Activated naive CD8-positive, alpha-beta T cell (primary cell): ENCODE results near the gene DEPDC5.
"Not testable (repeated sequence)": the region's sequence is repeated elsewhere in the genome, so short reads cannot be mapped to it uniquely, and the experiment has no call there.

Experiments used
- H3K27ac Mint-ChIP-seq: one replicate; pipeline ENCODE4 v1.8.0; 2021; ENCODE audit warnings: mixed read lengths
- H3K27me3 Mint-ChIP-seq: one replicate; pipeline ENCODE4 v1.8.0; 2021; ENCODE audit warnings: mixed read lengths
- H3K36me3 Mint-ChIP-seq: one replicate; pipeline ENCODE4 v1.8.0; 2021; ENCODE audit warnings: mixed read lengths
- H3K4me1 Mint-ChIP-seq: one replicate; pipeline ENCODE4 v1.8.0; 2021; ENCODE audit warnings: low read depth, mixed read lengths
- H3K4me3 Mint-ChIP-seq: one replicate; pipeline ENCODE4 v1.8.0; 2021; ENCODE audit warnings: mild to moderate bottlenecking, mixed read lengths
- H3K9me3 Mint-ChIP-seq: one replicate; pipeline ENCODE4 v1.8.0; 2021; ENCODE audit warnings: low read depth, mixed read lengths

Gene DEPDC5

DNA sequence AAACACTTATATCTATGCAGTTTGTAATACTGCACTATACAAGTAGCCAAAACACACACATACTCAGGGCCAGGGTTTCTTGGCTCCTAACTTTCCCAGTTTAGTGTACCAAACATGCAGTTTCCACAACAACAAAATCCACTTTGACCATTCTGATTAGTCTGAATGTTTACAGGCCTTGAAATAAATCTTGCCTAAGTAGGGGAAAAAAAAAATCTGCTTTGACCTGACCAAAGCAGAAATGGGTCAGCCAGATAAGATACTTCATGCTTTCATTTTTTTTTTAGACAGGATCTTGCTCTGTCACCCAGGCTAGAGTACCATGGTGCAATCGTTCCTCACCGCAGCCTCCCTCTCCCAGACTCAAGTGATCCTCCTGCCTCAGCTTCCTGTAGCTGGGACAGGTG, 14.0 kb upstream of the DEPDC5 start:
- Mint-ChIP-seq H3K27me3 (no peaks in the 10 kb centered on the region), H3K4me3 (no peak overlapping the region), H3K9me3 (no peaks in the 10 kb centered on the region), H3K27ac (no peak overlapping the region), H3K36me3 (peaks cover 4% of the 10 kb centered on the region), H3K4me1 (peaks cover 45% of the 10 kb centered on the region)

DNA sequence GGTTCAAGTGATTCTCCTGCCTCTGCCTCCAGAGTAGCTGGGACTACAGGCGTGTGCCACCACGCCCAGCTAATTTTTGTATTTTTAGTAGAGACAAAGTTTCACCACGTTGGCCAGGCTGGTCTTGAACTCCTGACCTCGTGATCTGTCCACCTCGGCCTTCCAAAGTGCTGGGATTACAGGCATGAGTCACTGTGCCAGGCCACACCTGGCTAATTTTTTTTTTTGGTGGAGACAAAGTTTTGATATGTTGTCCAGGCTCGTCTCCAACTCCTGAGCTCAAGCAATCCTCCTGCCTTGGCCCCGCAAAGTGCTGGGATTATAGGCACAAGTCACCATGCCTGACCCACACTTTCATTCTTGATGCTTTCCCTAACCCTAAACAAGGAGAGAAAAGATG, 13.5 kb upstream of the DEPDC5 start:
- H3K36me3 Mint-ChIP-seq, H3K9me3 Mint-ChIP-seq, H3K27ac Mint-ChIP-seq, H3K4me3 Mint-ChIP-seq, H3K27me3 Mint-ChIP-seq: not testable (repeated sequence)
- H3K4me1 Mint-ChIP-seq, result peaks cover 45% of the 10 kb centered on the region

DNA sequence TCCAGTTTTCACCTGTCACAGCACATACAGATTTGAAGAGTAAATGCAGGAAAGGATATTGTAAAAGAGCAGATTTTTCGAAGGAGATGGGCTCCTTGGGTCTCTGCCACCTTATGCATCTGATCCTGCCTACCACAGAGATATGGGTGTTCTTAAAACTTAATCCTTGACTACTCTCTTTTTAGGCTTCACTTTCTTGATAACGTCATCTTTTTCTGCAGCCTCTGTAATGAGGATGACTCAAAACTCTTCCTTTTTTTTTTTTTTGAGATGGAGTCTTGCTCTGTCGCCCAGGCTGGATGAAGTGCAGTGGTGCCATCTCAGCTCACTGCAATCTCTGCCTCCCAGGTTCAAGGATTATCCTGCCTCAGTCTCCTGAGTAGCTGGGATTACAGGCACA, 11.7 kb upstream of the DEPDC5 start:
- Mint-ChIP-seq H3K9me3 (no peaks in the 10 kb centered on the region), H3K4me3 (no peak overlapping the region), H3K27me3 (no peaks in the 10 kb centered on the region), H3K4me1 (peaks cover 46% of the 10 kb centered on the region), H3K36me3 (peaks cover 4% of the 10 kb centered on the region), H3K27ac (peak overlapping the region; percentile 28)

DNA sequence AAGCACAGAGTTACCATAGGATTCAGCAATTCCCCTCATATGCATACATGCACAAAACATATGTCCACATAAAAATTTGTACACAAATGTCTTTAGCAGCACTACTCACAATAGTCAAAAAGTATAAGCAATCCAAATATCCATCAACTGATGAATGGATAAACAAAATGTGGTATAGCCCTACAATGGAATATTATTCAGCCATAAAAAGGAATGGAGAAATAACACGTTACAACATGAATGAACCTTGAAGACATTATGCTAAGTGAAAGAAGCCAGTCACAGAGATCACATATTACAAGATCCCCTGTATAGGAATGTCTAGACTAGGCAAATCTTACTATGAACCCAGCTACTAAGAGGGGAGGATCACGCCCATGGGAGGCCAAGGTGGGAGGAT, 11.1 kb upstream of the DEPDC5 start:
- no peak overlapping the region for H3K27ac Mint-ChIP-seq

DNA sequence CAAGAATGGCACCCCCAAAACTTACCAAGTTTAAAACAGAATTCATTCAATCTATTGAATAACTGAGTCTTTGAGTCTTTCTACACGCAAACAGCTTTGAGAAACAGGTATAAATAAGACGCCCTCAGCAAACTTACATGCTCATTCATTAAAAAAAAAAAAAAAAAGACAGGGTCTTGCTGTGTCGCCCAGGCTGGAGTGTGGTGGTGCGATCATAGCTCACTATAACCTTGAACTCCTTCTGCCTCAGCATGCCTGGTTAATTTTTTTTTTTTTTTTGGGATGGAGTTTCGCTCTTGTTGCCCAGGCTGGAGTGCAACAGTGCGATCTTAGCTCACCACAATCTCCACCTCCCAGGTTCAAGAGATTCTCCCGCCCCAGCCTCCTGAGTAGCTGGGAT, 9.9 kb upstream of the DEPDC5 start:
- H3K4me3 Mint-ChIP-seq, result no peak overlapping the region
- H3K9me3 Mint-ChIP-seq, result no peaks in the 10 kb centered on the region
- no peak overlapping the region for H3K27ac Mint-ChIP-seq
- no peaks in the 10 kb centered on the region for H3K27me3 Mint-ChIP-seq
- peaks cover 4% of the 10 kb centered on the region for H3K36me3 Mint-ChIP-seq
- peaks cover 47% of the 10 kb centered on the region for H3K4me1 Mint-ChIP-seq

More for the DNA sequence above, 11.1 kb upstream of the DEPDC5 start:
- H3K36me3 Mint-ChIP-seq, result peaks cover 4% of the 10 kb centered on the region
- H3K27me3 Mint-ChIP-seq, result no peaks in the 10 kb centered on the region
- peaks cover 46% of the 10 kb centered on the region for H3K4me1 Mint-ChIP-seq
- H3K4me3 Mint-ChIP-seq, result no peak overlapping the region
- no peaks in the 10 kb centered on the region for H3K9me3 Mint-ChIP-seq

DNA sequence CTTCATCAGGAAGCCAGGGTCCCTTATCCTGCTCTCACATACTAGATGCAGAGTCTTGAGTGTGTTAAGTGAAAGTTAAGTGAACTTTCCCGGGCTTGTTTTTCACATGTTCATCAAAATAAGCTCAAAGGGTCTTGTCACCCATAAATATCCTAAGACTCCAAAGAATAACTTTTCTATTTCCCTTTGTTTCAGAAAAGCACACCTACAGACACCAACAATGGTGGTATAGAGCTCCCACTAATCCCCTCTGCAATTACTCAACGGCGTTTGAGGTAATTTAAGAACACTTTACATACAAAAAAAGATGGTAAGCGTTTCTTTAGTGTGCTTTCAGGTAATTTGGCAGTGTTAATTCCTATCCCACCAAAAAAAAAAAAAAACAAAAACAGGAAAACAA, 6.4 kb upstream of the DEPDC5 start:
- Mint-ChIP-seq H3K27me3 (no peaks in the 10 kb centered on the region), H3K36me3 (peaks cover 3% of the 10 kb centered on the region), H3K4me3 (peak overlapping the region; percentile 97), H3K9me3 (no peaks in the 10 kb centered on the region), H3K4me1 (peaks cover 46% of the 10 kb centered on the region), H3K27ac (no peak overlapping the region)

DNA sequence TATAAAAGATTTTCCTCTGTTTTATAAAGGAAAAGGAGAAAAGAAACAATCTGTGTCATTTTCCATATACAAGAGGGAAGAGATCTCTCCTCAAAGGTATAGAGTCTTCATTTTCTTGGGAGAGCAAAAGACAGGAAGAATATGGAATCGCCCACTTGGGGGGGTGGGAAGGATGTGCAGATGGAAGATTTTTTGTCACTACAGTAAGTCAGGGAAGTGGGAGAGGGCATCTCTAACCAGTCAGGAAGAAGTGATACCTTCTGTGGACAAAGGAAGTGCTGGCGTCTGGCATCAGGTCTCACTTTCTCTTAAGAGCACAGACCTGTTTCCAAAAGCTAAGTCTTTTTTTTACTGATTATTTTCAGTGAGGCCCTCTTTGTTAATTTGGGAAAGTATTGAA, 5.3 kb upstream of the DEPDC5 start:
- Mint-ChIP-seq H3K4me1 (peaks cover 51% of the 10 kb centered on the region), H3K27ac (peak overlapping the region; percentile 96), H3K27me3 (no peaks in the 10 kb centered on the region), H3K36me3 (no peaks in the 10 kb centered on the region), H3K4me3 (peak overlapping the region; percentile 97), H3K9me3 (no peaks in the 10 kb centered on the region)

DNA sequence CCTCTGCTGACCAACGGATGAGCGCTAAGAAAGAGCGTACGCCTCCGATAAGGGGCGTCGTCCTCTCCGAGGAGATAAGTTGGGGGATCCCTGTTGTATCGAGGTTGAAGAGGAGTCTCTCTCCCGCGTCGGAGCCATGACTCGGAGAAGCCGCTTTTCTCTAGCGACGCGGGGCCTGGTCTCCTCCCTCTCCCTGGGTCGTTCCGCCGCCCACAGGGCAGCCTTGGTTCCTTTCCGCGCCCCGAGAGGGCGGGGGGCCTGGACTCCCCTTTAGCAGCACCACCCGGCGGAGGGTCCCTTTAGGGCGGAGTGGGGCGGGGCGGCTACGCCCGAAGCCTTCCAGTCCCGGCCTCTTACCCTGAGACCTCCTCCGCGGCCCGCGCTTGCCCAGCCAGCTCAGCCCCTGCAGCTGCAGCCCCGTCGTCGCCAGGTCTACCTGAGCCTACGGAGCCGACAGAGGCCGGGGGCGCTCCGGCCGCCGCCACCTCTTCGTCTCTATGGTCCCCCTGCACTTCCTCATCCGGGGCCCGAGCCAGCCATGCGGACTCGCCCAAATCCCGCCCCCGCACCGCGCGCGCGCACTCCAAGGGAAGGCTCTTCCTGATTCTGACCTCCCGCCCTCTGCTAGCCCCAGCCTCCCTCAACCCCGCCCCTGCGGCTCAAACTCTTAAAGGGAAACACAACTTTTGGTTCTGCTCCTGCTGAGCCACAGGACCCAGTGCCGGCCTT, 4.0 kb upstream of the DEPDC5 start, which contains the start of gene PRR14L:
PRR14L (minus strand) TSS at position 497 of the 729 bp plus-strand sequence. CDS start 11,272 bp downstream, outside the sequence.
- Mint-ChIP-seq H3K4me3 (peak within 1 kb of the TSS; percentile 97), H3K9me3 (no peaks in the 10 kb centered on the region), H3K36me3 (no peaks in the 10 kb centered on the region), H3K27ac (peak within 1 kb of the TSS; percentile 96), H3K4me1 (peaks cover 55% of the 10 kb centered on the region), H3K27me3 (no peaks in the 10 kb centered on the region)

DNA sequence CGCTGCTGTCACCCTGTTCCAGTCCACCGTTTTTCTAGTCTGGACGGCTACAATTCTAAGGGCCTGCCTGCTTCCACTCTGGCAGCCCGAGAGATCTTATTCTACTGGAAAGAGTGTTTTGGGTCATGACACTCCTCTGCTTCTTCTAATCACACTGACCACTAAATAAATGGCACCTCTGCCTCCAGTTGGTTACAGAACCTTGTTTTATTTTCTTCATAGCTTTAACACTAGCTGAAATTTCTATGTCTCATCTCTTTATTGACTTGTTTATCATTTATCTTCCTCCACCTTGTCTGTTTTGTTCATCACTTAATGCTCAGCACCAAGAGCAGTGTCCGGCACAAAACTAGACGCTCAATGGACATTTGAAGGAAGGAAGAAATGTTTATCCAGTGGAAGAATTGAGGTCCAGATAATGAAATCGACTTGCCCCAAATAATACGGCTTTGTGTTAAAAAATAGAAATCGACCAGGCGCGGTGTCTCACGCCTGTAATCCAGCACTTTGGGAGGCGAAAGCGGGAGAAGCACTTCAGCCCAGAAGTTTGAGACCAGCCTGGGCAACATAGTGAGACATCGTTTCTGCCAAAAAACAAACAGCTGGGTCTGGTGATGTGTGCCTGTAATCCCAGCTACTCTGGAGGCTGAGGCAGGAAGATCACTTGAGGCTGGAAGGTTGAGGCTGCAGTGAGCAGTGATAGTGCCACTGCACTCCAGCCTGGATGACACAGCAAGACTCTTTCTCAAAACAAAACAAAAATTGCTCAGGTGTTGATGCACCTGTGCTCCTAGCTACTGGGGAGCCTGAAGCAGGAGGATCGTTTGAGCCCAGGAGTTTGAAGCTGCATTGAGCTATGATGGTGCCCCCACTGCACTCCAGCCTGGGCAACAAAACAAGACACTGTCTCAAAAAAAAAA, 3.2 kb upstream of the DEPDC5 start:
- Mint-ChIP-seq H3K4me1 (peaks cover 60% of the 10 kb centered on the region), H3K27me3 (no peaks in the 10 kb centered on the region), H3K27ac (peak overlapping the region; percentile 96), H3K9me3 (no peaks in the 10 kb centered on the region), H3K36me3 (no peaks in the 10 kb centered on the region), H3K4me3 (peak overlapping the region; percentile 97)

DNA sequence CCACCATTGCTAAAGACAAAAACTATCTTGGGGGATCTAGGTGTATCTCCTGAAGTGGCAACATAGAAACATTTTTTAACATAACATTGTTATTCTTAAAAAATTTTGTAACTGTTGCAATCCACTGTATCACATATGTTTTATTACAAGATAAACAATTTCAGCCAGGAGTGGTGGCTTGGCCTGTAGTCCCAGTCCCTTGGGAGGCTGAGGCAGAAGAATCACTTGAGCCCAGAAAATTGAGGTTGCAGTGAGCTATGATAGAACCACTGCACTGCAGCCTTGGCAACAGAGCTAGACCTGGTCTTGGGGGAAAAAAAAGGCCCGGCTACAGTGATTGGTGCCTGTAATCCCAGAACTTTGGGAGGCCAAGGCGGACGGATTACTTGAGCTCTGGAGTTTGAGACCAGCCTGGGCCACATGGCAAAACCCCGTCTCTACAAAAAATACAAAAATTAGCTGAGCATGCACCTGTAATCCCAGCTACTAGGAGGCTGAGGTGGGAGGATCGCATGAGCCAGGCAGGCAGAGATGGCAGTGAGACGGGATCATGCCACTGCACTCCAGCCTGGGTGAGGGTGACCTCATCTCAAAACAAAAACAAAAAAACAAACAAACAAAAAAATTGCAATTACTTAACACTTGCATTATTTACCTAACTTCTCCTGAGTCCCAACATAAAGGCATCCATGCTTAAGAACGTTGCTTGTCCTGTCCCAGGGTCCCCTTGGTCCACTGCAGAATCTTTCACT, 1.5 kb upstream of the DEPDC5 start:
- peak overlapping the region; percentile 96 for H3K4me3 Mint-ChIP-seq
- peaks cover 53% of the 10 kb centered on the region for H3K4me1 Mint-ChIP-seq
- H3K9me3 Mint-ChIP-seq, result no peaks in the 10 kb centered on the region
- H3K27me3 Mint-ChIP-seq, result no peaks in the 10 kb centered on the region
- H3K27ac Mint-ChIP-seq, result peak overlapping the region; percentile 99
- H3K36me3 Mint-ChIP-seq, result no peaks in the 10 kb centered on the region

DNA sequence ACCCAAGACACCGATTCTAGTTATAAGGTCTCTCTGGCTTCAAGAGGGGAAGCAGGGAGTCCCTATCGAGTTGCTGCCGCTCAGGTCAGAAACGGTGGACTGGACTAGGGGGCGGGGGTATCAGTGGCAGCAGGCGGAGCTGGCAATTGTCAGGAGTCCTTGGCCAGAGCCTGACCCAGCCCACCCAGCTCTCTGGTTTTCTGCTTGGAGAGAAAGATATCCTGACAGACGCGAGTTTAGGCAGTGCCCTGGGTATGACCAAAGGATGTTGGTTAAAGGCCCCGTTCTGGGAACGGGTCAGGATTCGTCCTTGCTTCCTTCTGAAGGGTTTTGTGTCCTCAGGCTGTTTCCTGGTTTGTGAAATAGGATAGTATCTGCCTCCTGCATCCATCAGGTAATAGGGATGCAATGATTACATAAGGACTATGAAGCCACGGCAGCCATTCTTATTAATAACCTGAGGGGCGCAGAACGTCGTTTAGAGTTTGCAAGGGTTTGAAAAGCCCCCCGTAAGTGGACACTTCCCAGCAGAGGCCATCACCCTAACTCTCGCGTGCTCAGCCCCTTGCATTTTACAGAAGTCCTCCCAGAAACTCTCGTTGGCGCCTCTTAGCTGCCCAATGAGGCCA, 700 bp upstream of the DEPDC5 start:
- peak overlapping the region; percentile 96 for H3K4me3 Mint-ChIP-seq
- peak overlapping the region; percentile 99 for H3K27ac Mint-ChIP-seq
- H3K9me3 Mint-ChIP-seq, result no peaks in the 10 kb centered on the region
- peaks cover 45% of the 10 kb centered on the region for H3K4me1 Mint-ChIP-seq
- H3K27me3 Mint-ChIP-seq, result no peaks in the 10 kb centered on the region
- no peaks in the 10 kb centered on the region for H3K36me3 Mint-ChIP-seq

DNA sequence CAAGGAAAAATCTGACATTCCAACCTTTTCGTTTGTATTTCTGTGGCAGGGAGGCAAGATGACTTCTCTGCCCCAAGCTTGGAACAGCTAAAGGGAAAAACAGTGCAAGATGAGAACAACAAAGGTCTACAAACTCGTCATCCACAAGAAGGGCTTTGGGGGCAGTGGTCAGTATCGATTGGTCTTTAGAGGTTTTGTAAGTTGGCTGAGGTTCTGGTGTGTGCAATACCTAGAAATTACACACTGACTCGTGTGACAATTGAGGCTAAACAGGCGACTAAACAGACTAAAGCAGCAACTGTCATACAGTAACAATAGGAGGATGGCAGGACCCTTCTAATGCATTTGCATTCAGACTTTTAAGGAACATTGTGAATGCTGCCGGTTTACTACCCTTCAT, 994 bp downstream of the DEPDC5 start:
- Mint-ChIP-seq H3K27me3 (no peaks in the 10 kb centered on the region), H3K4me3 (peak overlapping the region; percentile 96), H3K27ac (peak overlapping the region; percentile 99), H3K9me3 (no peaks in the 10 kb centered on the region), H3K36me3 (no peaks in the 10 kb centered on the region), H3K4me1 (peaks cover 33% of the 10 kb centered on the region)

DNA sequence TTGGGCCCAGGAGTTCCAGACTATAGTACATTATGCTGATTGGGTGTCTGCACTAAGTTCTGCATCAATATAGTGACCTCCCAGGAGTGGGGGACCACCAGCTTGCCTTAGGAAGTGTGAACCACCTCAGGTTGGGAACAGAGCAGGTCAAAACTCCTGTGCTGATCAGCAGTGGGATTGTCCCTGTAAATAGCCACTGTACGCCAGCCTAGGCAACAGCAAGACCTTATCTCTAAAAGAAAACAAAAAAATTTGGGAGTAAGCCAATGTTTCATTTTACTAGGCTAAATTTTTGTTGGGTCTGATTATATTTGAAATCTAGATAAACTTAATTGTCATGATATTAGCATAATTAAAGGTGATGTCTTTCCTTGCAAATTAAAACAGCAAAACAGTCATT, 3.4 kb downstream of the DEPDC5 start:
- Mint-ChIP-seq H3K27me3 (no peaks in the 10 kb centered on the region), H3K4me3 (no peak overlapping the region), H3K27ac (no peak overlapping the region), H3K9me3 (no peaks in the 10 kb centered on the region), H3K36me3 (no peaks in the 10 kb centered on the region), H3K4me1 (peaks cover 22% of the 10 kb centered on the region)

DNA sequence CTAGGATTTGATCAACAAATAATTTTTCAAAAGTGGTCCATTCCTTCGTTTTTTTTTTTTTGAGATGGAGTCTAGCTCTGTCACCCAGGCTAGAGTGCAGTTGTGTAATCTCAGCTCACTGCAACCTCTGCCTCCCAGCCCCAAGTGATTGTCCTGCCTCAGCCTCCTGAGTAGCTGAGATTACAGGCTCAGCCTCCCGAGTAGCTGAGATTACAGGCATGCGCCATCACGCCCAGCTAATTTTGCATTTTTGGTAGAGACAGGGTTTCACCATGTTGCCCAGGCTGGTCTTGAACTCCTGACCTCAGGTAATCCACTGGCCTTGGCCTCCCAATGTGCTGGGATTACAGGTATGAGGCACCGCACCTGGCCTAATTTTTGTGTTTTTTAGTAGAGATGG, 5.0 kb downstream of the DEPDC5 start:
- H3K4me1 Mint-ChIP-seq, result peaks cover 12% of the 10 kb centered on the region
- not testable (repeated sequence) for H3K4me3 Mint-ChIP-seq, H3K36me3 Mint-ChIP-seq, H3K27me3 Mint-ChIP-seq, H3K27ac Mint-ChIP-seq, H3K9me3 Mint-ChIP-seq
